ENCODE measurements around the gene MYLK.
"Not testable (repeated sequence)": the region's sequence is repeated elsewhere in the genome, so short reads cannot be mapped to it uniquely, and the experiment has no call there.

MYLK gene

GRCh38 chr3:123884203-123884831, at the start of gene MYLK:
TSS of gene MYLK (minus strand) at chr3:123884332. CDS start at chr3:123793841, 90,491 bp downstream.
- DNase-seq: peak; percentile 58

DNA sequence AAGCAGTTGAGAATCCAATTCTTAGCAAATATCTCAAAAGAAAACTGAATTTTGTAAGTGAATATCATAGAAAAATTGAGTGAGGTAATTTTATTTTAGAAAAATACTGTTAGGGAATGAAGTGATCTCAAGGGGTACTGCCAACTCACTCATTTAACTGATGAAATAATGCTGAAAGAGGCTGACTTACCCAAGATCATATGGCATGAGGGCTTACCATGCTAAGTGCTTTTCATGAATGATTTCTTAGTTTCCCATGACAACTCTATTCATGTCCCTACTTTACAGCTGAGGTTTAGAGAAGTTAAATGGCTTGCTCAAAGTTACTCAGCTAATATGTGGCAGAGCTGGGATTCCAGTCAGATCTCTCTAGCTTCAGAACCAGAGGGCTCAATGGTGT, 46.3 kb upstream of the MYLK start:
- no peak for DNase-seq

- DNase-seq: no peak
These were observed 45.2 kb upstream of the MYLK start for GRCh38 chr3:123929325-123929724.

DNA sequence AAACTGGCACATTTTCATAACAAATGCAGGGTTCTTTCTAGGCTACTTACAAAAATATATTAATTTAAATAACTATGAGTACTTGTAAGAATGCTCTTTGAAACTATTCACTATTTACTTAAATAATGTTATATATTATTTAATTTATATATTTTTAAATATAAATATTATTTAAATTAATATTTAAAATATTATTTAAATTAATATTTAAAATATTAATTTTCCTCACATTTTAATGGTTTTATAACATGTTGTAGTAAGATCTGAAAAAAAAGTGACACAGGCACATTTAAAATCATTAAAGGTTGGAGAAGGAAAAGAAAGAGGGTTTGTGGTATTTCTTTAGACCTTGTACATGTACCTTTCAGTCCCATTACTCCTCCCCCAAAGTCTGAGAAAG, 42.3 kb upstream of the MYLK start:
- no peak for DNase-seq

- no peak for DNase-seq
These were observed 36.7 kb upstream of the MYLK start for GRCh38 chr3:123920868-123921267.

GRCh38 chr3:123920383-123920782, 36.3 kb upstream of the MYLK start:
- no peak for DNase-seq

GRCh38 chr3:123919353-123919752, 35.2 kb upstream of the MYLK start:
- DNase-seq: no peak

DNA sequence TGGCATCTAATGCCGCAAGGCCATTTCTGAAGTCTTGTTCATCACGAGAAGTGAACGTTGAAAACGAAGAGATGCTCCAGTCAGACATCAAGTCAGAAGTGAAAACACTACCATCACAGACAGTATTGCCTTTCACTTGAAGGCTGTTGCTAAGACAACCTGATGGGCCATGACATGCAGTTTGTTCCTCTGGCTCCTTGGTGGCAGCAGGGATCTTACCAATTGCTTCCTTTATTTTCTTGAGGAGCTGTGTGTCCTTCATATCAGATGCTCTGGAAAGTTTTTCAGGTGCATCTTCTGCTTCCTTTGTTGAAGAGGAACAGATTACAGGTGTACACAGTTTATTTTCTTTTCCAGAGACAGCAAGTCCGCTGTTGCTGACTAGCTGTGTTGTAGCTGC, 30.7 kb upstream of the MYLK start:
- no peak for DNase-seq

GRCh38 chr3:123909785-123910184, 25.7 kb upstream of the MYLK start:
- DNase-seq: no peak

DNA sequence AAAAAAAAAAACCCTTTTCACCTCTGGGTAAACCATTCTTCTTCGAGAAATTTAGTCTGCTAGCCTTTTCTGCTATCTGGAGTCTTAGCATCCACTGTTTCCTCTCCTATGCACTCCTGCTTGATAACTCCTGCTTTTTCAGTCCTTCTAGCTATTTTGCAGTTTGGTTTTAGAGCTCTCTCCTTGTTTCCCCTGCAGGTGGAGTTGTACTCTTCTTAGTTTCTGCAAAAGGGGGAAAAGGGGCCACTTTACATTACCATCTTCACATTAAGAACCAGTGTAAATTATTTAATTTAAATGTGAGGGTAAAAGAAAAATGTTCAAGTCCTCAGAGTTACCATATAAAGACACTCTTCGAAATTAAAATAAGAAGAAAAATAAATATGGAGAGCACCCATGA, 23.6 kb upstream of the MYLK start:
- no peak for DNase-seq

DNA sequence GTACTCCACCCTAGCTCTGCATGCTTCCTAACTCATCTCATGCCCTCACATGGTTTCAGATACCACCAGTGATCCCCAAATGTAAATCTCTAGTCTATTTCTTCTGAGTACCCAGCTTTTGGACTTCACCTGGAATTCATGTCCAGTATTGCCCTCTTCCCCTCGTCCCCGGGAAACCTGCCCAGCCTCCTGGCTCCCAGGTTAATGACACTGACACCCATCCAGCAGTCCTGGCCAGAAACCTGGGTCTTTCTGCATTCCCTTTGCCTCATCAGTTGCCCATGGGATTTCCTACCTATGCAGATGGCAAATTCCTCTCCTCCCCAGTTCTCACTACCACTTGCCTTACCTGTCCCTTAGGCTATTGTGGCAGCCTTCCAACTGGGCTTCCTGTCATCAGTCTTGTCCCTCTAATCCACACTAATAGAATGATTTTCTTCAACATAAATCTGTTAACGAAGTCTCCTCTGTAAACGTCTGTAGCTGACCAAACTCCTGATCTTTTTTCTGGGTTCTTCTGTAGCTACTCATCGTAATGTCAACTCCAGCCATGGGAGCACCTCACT, 15.3 kb upstream of the MYLK start:
- no peak for DNase-seq

GRCh38 chr3:123893012-123893411, 8.9 kb upstream of the MYLK start:
- DNase-seq: no peak

GRCh38 chr3:123892195-123892594, 8.1 kb upstream of the MYLK start:
- no peak for DNase-seq

DNA sequence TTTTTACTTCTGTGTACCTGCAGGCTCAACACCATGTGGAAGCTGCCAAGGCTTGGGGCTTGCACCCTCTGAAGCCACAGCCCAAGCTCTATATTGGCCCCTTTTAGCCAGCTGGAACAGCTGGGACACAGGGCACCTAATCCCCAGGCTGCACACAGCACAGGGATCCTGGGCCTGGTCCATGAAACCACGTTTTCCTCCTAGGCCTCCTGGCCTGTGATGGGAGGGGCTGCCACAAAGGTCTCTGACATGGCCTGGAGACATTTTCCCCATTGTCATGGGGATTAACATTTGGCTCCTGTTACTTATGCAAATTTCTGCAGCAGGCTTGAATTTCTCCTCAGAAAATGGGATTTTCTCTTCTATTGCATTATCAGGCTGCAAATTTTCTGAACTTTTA, 6.9 kb upstream of the MYLK start:
- DNase-seq: not testable (repeated sequence)

- DNase-seq: not testable (repeated sequence)
These were observed 6.0 kb upstream of the MYLK start for GRCh38 chr3:123890162-123890561.

DNA sequence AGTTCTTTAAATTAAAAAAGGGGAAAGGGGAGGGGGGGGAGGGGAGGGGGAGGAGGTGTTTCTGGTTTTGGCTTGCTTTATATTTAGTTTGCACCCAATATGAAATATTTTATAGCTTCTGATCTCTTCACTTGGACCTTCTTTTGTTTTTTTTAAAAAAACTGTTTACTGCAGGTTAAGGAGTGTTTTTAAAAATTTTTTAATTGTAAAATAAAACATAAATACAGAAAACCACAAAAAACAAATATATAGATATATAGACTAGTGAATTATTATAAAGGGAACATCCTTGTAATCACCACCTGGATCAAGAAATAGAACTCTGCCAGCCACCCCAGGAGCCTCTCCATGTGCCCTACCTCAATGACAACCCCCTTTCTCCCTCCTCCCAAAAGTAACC, 861 bp upstream of the MYLK start:
- no peak for DNase-seq

- no peak for DNase-seq
These were observed 380 bp downstream of the MYLK start for GRCh38 chr3:123883701-123884202.

- DNase-seq: no peak
These were observed 1.0 kb downstream of the MYLK start for GRCh38 chr3:123883111-123883510.

DNA sequence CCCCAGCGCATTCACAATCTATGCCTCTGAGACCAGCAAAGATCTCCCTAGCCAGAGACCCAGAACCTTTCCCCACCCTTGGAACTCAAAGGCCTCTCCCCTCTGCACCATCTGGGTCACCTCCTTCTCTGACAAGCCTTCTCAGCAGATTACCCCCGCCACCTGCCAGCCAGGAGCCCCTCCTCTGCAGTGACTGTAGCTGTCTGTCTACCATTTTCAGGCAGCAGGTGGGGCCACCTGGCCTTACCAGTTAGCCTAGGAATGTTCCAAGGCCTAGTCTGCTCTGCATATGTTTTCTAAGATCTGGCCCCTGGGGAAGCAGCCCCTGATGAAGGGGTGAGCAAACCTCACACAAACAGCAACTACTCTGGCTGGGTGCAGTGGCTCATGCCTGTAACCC, 2.4 kb downstream of the MYLK start:
- DNase-seq: no peak

GRCh38 chr3:123880998-123881561, 3.1 kb downstream of the MYLK start:
- no peak for DNase-seq

DNA sequence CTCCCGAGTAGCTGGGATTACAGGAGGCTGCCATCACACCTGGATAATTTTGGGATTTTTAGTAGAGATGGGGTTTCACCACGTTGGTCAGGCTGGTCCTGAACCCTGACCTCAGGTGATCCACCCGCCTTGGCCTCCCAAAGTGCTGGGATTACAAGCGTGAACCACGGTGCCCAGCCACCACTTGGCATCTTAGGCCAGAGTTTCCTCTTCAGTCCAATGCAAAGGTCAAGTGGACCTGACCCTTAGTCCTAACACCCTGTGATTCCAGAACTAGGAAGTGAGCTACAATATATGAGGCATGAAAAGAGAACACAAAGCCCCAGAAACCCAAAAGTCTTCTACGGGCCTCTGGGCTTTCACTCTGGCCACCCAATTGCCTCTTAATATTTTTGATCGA, 5.3 kb downstream of the MYLK start:
- DNase-seq: no peak

GRCh38 chr3:123877965-123878364, 6.2 kb downstream of the MYLK start:
- DNase-seq: no peak

GRCh38 chr3:123877466-123877865, 6.7 kb downstream of the MYLK start:
- DNase-seq: no peak

GRCh38 chr3:123876858-123877257, 7.3 kb downstream of the MYLK start:
- DNase-seq: no peak

DNA sequence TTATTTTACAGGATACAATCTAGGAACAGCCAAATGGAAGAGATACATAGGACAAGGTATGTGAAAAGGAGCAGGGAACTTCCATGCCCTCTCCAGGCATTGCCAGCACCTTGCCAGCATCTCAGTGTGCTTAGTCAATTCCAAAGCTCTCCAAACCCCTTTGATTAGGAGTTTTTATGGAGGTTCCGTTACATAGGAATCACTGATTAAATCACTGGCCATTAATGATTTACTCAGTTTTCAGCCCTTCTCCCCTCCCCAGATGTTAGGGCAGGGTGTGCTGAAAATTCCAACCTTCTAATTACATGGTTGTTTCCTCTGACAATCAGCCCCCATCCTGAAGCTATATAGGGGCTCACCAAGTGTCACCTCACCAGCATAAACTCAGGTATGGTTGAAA, 11.5 kb downstream of the MYLK start:
- no peak for DNase-seq

All from activated CD4-positive, alpha-beta T cell treated with anti-CD3 and anti-CD28 coated beads, Interleukin-2, Interleukin-6, amounts not matched to agents 100 ng/mL and 50 ng/mL, durations not matched to agents 16 hours and 8 hours (primary cell).